Measurements from ENCODE around the gene MDM2. TPM values are rescaled to one million over a fixed set of nuclear protein-coding genes. Genes with fewer than 3 reads are reported as not detected.

MDM2 gene
- total RNA-seq, 2 donors from 2014 or later: 102 to 137 TPM

DNA sequence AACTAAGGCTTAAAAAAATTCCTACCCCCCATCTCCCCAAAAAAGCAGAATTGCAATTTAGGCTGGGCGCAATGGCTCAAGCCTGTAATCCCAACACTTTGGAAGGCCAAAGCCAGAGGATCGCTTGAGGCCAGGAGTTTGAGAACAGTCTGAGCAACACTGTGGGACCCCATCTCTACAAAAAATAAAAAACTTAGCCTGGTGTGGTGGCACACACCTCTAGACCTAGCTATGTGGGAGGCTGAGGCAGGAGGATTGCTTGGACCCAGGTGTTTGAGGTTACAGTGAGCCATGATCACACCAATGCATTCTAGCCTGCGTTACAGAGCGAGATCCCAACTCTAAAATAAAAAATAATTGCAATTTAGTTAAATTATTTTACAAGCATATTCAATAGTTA, 70.9 kb downstream of the MDM2 start:
- H3K4me1 ChIP-seq (ENCODE audit: control insufficient read depth, insufficient read depth, low read length): no peaks in the 10 kb centered on the region
- Mint-ChIP-seq H3K27ac (no peak overlapping the region), H3K4me1 (no peaks in the 10 kb centered on the region), H3K36me3 (ENCODE audit: low read depth) (no peaks in the 10 kb centered on the region), H3K4me3 (no peak overlapping the region), H3K27me3 (ENCODE audit: insufficient read depth) (no peaks in the 10 kb centered on the region), H3K9me3 (peaks cover 2% of the 10 kb centered on the region)
- H3K4me3 ChIP-seq (ENCODE audit: low read length): no peak overlapping the region
- no peak for DNase-seq
- TF ChIP-seq, protein P1, sequence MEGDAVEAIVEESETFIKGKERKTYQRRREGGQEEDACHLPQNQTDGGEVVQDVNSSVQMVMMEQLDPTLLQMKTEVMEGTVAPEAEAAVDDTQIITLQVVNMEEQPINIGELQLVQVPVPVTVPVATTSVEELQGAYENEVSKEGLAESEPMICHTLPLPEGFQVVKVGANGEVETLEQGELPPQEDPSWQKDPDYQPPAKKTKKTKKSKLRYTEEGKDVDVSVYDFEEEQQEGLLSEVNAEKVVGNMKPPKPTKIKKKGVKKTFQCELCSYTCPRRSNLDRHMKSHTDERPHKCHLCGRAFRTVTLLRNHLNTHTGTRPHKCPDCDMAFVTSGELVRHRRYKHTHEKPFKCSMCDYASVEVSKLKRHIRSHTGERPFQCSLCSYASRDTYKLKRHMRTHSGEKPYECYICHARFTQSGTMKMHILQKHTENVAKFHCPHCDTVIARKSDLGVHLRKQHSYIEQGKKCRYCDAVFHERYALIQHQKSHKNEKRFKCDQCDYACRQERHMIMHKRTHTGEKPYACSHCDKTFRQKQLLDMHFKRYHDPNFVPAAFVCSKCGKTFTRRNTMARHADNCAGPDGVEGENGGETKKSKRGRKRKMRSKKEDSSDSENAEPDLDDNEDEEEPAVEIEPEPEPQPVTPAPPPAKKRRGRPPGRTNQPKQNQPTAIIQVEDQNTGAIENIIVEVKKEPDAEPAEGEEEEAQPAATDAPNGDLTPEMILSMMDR (conservative IDR thresholded peaks at IDR 0.05): no peak
- no peak overlapping the region for H3K27ac ChIP-seq (ENCODE audit: low read depth, low read length)
- H3K9ac ChIP-seq (ENCODE audit: extremely low read depth, low read length, poor library complexity, severe bottlenecking): no peak overlapping the region
- 100% methylated on average over 1 to 4 of the region's 4 CpGs for WGBS, 2 experiments (ENCODE audit: insufficient coverage in 1 of 2, insufficient read length in 1 of 2)
- no peaks in the 10 kb centered on the region for H3K27me3 ChIP-seq (ENCODE audit: control insufficient read depth, insufficient read depth, low read length, poor library complexity, severe bottlenecking)
- no peaks in the 10 kb centered on the region for H3K36me3 ChIP-seq (ENCODE audit: control insufficient read depth, insufficient read depth, low read length)
- no peaks in the 10 kb centered on the region for H3K9me3 ChIP-seq (ENCODE audit: control insufficient read depth, low read length)

DNA sequence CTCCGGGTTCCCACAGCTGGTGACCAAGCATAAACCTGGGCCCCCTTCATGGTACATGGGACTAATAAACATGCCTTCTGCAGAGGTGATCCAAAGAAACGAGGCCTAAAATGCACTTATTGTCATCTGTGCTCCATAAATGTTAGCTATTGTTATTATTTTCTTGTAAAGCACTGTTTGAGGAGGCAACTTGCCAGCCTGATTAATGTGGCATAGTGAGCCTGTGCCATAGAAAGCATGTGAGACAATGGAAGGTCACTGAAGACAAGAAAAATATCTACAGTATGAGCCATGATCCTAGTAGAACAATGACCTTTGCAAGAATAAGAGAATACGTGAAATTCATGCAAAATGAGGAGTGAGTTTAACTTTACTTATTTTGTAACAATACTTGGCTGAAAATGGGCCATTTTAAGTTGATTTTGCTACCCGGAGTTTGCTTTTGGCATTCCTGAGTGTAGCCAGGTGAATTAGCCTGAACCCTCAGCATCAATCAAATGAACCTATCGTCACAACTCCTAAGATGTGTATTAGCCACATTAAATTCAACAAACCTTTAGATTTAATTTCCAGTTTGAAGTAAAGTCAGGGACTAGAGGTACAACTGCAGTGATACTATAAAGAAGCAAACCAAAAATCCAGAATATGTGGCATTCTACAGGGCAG, 72.8 kb downstream of the MDM2 start:
- Mint-ChIP-seq H3K4me1 (no peaks in the 10 kb centered on the region), H3K27ac (no peak overlapping the region), H3K9me3 (peaks cover 2% of the 10 kb centered on the region), H3K27me3 (ENCODE audit: insufficient read depth) (no peaks in the 10 kb centered on the region), H3K36me3 (ENCODE audit: low read depth) (no peaks in the 10 kb centered on the region), H3K4me3 (no peak overlapping the region)
- Histone ChIP-seq H3K27me3 (ENCODE audit: control insufficient read depth, insufficient read depth, low read length, poor library complexity, severe bottlenecking) (no peaks in the 10 kb centered on the region), H3K36me3 (ENCODE audit: control insufficient read depth, insufficient read depth, low read length) (no peaks in the 10 kb centered on the region), H3K27ac (ENCODE audit: low read depth, low read length) (no peak overlapping the region), H3K9me3 (ENCODE audit: control insufficient read depth, low read length) (no peaks in the 10 kb centered on the region), H3K9ac (ENCODE audit: extremely low read depth, low read length, poor library complexity, severe bottlenecking) (no peak overlapping the region), H3K4me1 (ENCODE audit: control insufficient read depth, insufficient read depth, low read length) (no peaks in the 10 kb centered on the region), H3K4me3 (ENCODE audit: low read length) (no peak overlapping the region)
- no peak for DNase-seq
- 88 to 92% methylated on average over 3 to 5 of the region's 5 CpGs for WGBS, 2 experiments (ENCODE audit: insufficient coverage in 1 of 2, insufficient read length in 1 of 2)
- TF ChIP-seq, protein P1 (conservative IDR thresholded peaks at IDR 0.05): no peak

DNA sequence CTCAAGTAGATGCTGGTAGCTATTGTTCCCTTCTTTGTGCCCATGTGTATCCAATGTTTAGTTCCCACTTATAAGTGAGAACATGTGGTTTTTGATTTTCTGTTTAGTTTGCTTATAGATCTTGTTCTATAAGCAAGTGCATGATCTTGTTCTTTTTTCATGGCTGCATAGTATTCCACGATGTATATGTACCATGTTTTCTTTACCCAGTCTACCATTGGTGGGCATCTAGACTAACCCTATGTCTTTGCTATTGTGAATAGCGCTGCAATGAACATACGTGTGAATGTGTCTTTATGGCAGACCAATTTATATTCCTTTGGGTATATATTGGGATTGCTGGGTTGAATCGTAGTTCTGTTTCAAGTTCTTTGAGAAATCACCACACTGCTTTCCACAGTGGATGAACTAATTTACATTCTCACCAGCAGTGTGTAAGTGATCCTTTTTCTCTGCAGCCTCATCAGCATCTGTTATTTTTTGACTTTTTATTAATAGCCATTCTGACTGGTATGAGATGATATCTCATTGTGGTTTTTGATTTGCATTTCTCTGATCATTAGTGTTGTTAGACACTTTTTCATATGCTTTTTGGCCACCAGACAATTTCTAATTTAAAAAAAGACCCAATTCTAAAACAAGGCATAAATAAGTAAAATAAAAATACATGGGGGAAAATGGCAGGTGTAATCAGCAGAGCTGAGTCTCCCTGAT, 74.4 kb downstream of the MDM2 start:
- Mint-ChIP-seq H3K27ac (no peak overlapping the region), H3K9me3 (peaks cover 2% of the 10 kb centered on the region), H3K36me3 (ENCODE audit: low read depth) (no peaks in the 10 kb centered on the region), H3K27me3 (ENCODE audit: insufficient read depth) (no peaks in the 10 kb centered on the region), H3K4me3 (no peak overlapping the region), H3K4me1 (no peaks in the 10 kb centered on the region)
- 93 to 97% methylated on average over 4 of the region's 4 CpGs for WGBS, 2 experiments (ENCODE audit: insufficient coverage in 1 of 2, insufficient read length in 1 of 2)
- no peak for DNase-seq
- TF ChIP-seq, protein P1 (conservative IDR thresholded peaks at IDR 0.05): no peak
- Histone ChIP-seq H3K4me3 (ENCODE audit: low read length) (no peak overlapping the region), H3K9ac (ENCODE audit: extremely low read depth, low read length, poor library complexity, severe bottlenecking) (no peak overlapping the region), H3K36me3 (ENCODE audit: control insufficient read depth, insufficient read depth, low read length) (no peaks in the 10 kb centered on the region), H3K27ac (ENCODE audit: low read depth, low read length) (no peak overlapping the region), H3K4me1 (ENCODE audit: control insufficient read depth, insufficient read depth, low read length) (no peaks in the 10 kb centered on the region), H3K27me3 (ENCODE audit: control insufficient read depth, insufficient read depth, low read length, poor library complexity, severe bottlenecking) (no peaks in the 10 kb centered on the region), H3K9me3 (ENCODE audit: control insufficient read depth, low read length) (no peaks in the 10 kb centered on the region)

Data from endodermal cell (in vitro differentiated cells).